Measurements from ENCODE around the gene MFSD6. TPM values are rescaled to one million over a fixed set of nuclear protein-coding genes. Genes with fewer than 3 reads are reported as not detected.
A peak's percentile ranks its signal among the peaks of the same experiment; 100 is the strongest.

The MFSD6 gene
- total and polyA plus RNA-seq, 11 donors: 11.8 to 75.0 (median 18.9) TPM

GRCh38 chr2:190446750-190447516, 38.8 kb downstream of the MFSD6 start:
- no peaks in the 10 kb centered on the region for H3K27me3 ChIP-seq
- H3K27ac ChIP-seq: peak overlapping the region in 6 of 12 donors; percentile 4 to 33 (median 12)
- ATAC-seq (peak in 2 of 4 donors; percentile 18 to 32), DNase-seq (no peak)
- intact Hi-C loops (cut with DNase I): no loop called here
- 84 to 93% (median 87%) methylated on average over 3 of the region's 3 CpGs for WGBS, 4 donors
- no peaks in the 10 kb centered on the region for H3K9me3 ChIP-seq
- no peak overlapping the region for H3K4me3 ChIP-seq
- peaks cover 0 to 56% (median 31%) of the 10 kb centered on the region in 12 donors for H3K4me1 ChIP-seq
- H3K36me3 ChIP-seq: no peaks in the 10 kb centered on the region
- no peak for TF ChIP-seq POLR2A (IDR thresholded peaks at IDR 0.05)
- TF ChIP-seq, protein P1, sequence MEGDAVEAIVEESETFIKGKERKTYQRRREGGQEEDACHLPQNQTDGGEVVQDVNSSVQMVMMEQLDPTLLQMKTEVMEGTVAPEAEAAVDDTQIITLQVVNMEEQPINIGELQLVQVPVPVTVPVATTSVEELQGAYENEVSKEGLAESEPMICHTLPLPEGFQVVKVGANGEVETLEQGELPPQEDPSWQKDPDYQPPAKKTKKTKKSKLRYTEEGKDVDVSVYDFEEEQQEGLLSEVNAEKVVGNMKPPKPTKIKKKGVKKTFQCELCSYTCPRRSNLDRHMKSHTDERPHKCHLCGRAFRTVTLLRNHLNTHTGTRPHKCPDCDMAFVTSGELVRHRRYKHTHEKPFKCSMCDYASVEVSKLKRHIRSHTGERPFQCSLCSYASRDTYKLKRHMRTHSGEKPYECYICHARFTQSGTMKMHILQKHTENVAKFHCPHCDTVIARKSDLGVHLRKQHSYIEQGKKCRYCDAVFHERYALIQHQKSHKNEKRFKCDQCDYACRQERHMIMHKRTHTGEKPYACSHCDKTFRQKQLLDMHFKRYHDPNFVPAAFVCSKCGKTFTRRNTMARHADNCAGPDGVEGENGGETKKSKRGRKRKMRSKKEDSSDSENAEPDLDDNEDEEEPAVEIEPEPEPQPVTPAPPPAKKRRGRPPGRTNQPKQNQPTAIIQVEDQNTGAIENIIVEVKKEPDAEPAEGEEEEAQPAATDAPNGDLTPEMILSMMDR (IDR thresholded peaks at IDR 0.05): no peak

DNA sequence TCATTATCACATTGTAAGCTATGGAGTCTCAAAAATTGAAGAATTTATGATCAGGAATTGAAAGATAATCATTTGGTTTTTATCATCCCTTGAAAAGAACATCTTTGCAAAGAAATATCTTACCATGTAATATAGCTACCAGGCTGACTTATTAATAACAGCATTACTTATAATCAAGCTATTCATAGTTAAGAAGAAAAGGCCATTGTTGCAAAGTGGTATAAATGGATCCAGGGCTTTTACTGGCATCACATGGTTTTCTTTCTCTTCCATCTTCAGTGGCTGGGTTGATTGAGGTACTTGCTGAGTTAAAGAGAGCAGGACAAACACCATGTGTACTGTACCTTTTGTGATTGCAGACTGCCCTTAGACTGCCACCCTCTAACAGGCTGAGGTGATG, 39.6 kb downstream of the MFSD6 start:
- TF ChIP-seq POLR2A (IDR thresholded peaks at IDR 0.05): no peak
- TF ChIP-seq, protein P1 (IDR thresholded peaks at IDR 0.05): no peak
- ATAC-seq (no peak), DNase-seq (no peak)
- Histone ChIP-seq H3K4me3 (no peak overlapping the region), H3K27ac (no peak overlapping the region), H3K27me3 (no peaks in the 10 kb centered on the region), H3K9me3 (no peaks in the 10 kb centered on the region), H3K36me3 (no peaks in the 10 kb centered on the region), H3K4me1 (peaks cover 0 to 50% (median 29%) of the 10 kb centered on the region in 12 donors)
- intact Hi-C loops (cut with DNase I): loop anchor here in 1 of 10 donors (2.0 kb wide), 1 partner anchor 17 kb away; no protein-coding TSS in a partner anchor

DNA sequence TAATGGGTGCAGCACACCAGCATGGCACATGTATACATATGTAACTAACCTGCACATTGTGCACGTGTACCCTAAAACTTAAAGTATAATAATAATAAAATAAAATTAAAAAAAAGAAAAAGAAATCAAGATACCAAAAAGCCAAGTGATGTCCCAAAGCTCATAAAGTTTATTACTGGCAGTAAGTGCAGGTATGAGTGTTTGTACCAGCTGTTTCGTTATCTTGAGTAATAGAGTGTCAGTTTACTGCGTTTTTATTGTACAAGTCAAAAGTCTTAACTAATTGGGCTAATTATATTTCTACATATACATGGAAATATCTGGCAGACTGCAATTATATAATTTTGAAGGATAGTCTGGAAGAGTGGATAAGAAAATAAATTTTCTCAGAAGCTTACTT, 41.8 kb downstream of the MFSD6 start:
- intact Hi-C loops (cut with DNase I): loop anchor here in 1 of 10 donors (2.0 kb wide), 1 partner anchor 15 kb away; no protein-coding TSS in a partner anchor
- peaks cover 0 to 30% (median 16%) of the 10 kb centered on the region in 12 donors for H3K4me1 ChIP-seq
- peaks cover 0 to 4% (median 0%) of the 10 kb centered on the region in 12 donors for H3K9me3 ChIP-seq

GRCh38 chr2:190450363-190450762, 42.2 kb downstream of the MFSD6 start:
- DNase-seq (no peak), ATAC-seq (no peak)
- H3K4me1 ChIP-seq: peaks cover 0 to 26% (median 14%) of the 10 kb centered on the region in 12 donors
- H3K36me3 ChIP-seq: peaks cover 0 to 6% (median 0%) of the 10 kb centered on the region in 9 donors
- TF ChIP-seq POLR2A (IDR thresholded peaks at IDR 0.05): no peak
- TF ChIP-seq, protein P1 (IDR thresholded peaks at IDR 0.05): no peak
- intact Hi-C loops (cut with DNase I): no loop called here
- H3K27ac ChIP-seq: no peak overlapping the region
- peaks cover 0 to 4% (median 0%) of the 10 kb centered on the region in 12 donors for H3K9me3 ChIP-seq
- H3K4me3 ChIP-seq: no peak overlapping the region
- no peaks in the 10 kb centered on the region for H3K27me3 ChIP-seq
- 96 to 100% (median 98%) methylated on average over 2 of the region's 2 CpGs for WGBS, 4 donors

More for the DNA sequence above, 41.8 kb downstream of the MFSD6 start:
- no peak for ATAC-seq
- 95 to 99% (median 98%) methylated on average over 3 of the region's 3 CpGs for WGBS, 4 donors
- TF ChIP-seq, protein P1 (IDR thresholded peaks at IDR 0.05): no peak
- no peak for TF ChIP-seq POLR2A (IDR thresholded peaks at IDR 0.05)
- Histone ChIP-seq H3K4me3 (no peak overlapping the region), H3K36me3 (peaks cover 0 to 6% (median 0%) of the 10 kb centered on the region in 9 donors), H3K27ac (no peak overlapping the region), H3K27me3 (no peaks in the 10 kb centered on the region)
- no peak for DNase-seq
